Measurements from ENCODE around the gene IFT81.

GRCh38 chr12:110254971-110255540 is 130.9 kb downstream of the IFT81 start:
- TF ChIP-seq GATA2 (IDR thresholded peaks at IDR 0.05; ENCODE audit: low read depth, low read length) (no peak), GATA3 (IDR thresholded peaks at IDR 0.05; ENCODE audit: low read depth, low read length) (no peak)

Data from SH-SY5Y (cell line).